ENCODE data around the gene FAM184A. TPM values are rescaled to one million over a fixed set of nuclear protein-coding genes. Genes with fewer than 3 reads are reported as not detected.

The FAM184A gene
- total RNA-seq, 1 donor from 2014 or later = 24.8 TPM

DNA sequence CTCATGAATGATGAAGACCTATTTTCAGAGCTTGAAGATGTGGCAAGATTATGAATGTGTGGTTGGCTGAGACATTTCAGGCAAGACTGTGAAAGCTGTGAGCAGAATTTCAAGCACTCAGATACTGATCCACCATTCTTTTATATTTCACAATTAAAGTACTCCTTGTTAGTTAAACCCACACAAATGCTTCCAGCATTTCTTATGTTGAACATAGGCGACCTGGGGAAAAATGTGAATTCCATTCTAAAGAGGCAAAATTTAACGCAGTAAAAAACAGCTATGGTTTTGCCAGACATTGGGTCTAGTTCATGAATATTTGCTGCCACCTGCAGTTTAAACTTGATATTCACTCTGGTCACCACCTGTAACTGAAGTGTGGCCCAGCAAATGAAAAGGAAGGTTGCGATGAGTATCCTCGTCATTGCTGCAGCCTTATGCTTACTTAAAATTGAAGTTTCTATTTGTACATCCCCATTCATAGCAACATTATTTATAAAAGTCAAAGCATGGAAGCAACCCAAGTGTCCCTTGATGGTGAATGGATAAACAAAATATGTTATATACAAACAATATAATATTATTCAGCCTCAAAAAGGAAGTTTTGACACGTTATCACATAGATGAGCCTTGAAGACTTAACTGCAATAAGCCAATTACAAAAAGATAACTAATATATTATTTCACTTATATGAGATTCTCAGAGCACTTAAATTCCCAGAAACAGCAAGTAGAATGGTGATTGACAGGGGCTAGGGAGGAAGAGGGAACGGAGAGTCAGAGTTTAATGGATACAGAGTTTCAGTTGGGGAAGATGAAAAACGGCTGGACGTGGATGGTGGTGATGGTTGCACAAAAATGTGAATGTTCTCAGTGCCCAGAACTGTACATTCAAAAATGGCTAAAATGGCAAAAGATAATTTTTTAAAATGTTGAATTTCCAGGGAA lies 32.4 kb upstream of the FAM184A start:
- Mint-ChIP-seq H3K9me3 (no peaks in the 10 kb centered on the region), H3K4me3 (no peak overlapping the region), H3K4me1 (peaks cover 2% of the 10 kb centered on the region), H3K27me3 (ENCODE audit: insufficient read depth, low read depth) (no peaks in the 10 kb centered on the region), H3K27ac (no peak overlapping the region), H3K36me3 (no peaks in the 10 kb centered on the region)
- no peak overlapping the region for H3K9ac ChIP-seq
- no peak overlapping the region for H3K4me2 ChIP-seq
- no peaks in the 10 kb centered on the region for H3K79me2 ChIP-seq (ENCODE audit: low read depth)
- no peaks in the 10 kb centered on the region for H3K27me3 ChIP-seq
- no peaks in the 10 kb centered on the region for H3K4me1 ChIP-seq
- H3F3A ChIP-seq (ENCODE audit: low read depth) = no peaks in the 10 kb centered on the region
- no peaks in the 10 kb centered on the region for H4K20me1 ChIP-seq (ENCODE audit: low read depth)
- no peak overlapping the region for H2AFZ ChIP-seq (replicated peaks)
- no peaks in the 10 kb centered on the region for H3K9me3 ChIP-seq (ENCODE audit: low read depth)
- H3K36me3 ChIP-seq = no peaks in the 10 kb centered on the region
- no peak overlapping the region for H3K27ac ChIP-seq
- TF ChIP-seq CTCF (IDR thresholded peaks at IDR 0.05) = peak; percentile 52
- no peak for TF ChIP-seq EZH2 (IDR thresholded peaks at IDR 0.05)
- H3K4me3 ChIP-seq = no peak overlapping the region
- DNase-seq (ENCODE audit: low spot score) = peak; percentile 36

DNA sequence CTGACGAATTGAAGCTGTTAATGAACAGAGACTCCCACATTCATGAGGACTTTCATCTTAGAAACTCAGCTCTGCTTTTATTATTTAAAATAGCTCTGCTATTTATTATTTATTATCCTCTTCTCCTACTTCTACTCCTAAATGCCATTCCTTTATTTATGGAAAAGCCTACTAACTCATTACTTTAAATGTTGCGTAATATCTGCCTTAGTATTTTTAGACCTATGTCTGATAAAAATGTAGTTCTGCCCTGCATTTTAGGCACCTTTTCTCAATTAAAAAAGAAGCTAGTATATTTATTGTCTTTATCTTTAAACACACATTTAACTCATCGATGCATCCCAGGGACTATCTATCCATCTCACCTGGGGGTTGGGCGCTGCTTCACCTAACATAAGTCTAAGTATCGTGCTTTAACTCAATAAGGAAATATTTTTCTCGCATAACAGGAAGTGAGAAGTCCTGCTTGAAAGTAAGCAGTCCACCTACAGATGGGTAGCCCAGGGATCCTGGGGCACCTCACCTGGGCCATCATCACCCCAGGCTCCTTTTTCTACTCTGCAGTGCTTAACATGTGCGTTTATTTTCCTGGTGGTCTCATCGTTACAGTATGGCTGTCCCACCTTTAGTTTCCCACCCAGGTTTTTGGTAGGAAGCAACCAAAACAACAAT lies 31.3 kb upstream of the FAM184A start:
- H3K9me3 ChIP-seq (ENCODE audit: low read depth) = no peaks in the 10 kb centered on the region
- no peak overlapping the region for H3K27ac ChIP-seq
- Mint-ChIP-seq H3K36me3 (no peaks in the 10 kb centered on the region), H3K4me3 (no peak overlapping the region), H3K9me3 (peaks cover 1% of the 10 kb centered on the region), H3K27ac (no peak overlapping the region), H3K4me1 (peaks cover 2% of the 10 kb centered on the region), H3K27me3 (ENCODE audit: insufficient read depth, low read depth) (no peaks in the 10 kb centered on the region)
- no peaks in the 10 kb centered on the region for H3K27me3 ChIP-seq
- H2AFZ ChIP-seq (replicated peaks) = peak overlapping the region; percentile 22
- no peak overlapping the region for H3K4me3 ChIP-seq
- H3K4me2 ChIP-seq = no peak overlapping the region
- H3K36me3 ChIP-seq = no peaks in the 10 kb centered on the region
- no peak overlapping the region for H3K9ac ChIP-seq
- H3K4me1 ChIP-seq = no peaks in the 10 kb centered on the region
- no peaks in the 10 kb centered on the region for H3F3A ChIP-seq (ENCODE audit: low read depth)
- TF ChIP-seq EZH2phosphoT487 (IDR thresholded peaks at IDR 0.05) (no peak), EZH2 (IDR thresholded peaks at IDR 0.05) (no peak), CTCF (IDR thresholded peaks at IDR 0.05) (no peak)
- H3K79me2 ChIP-seq (ENCODE audit: low read depth) = no peaks in the 10 kb centered on the region
- no peak for DNase-seq (ENCODE audit: low spot score)
- H4K20me1 ChIP-seq (ENCODE audit: low read depth) = no peaks in the 10 kb centered on the region

GRCh38 chr6:119108076-119108475 lies 29.6 kb upstream of the FAM184A start:
- H3K79me2 ChIP-seq (ENCODE audit: low read depth) = no peaks in the 10 kb centered on the region
- TF ChIP-seq CTCF (IDR thresholded peaks at IDR 0.05) (no peak), EZH2 (IDR thresholded peaks at IDR 0.05) (no peak), EZH2phosphoT487 (IDR thresholded peaks at IDR 0.05) (no peak)
- no peak for DNase-seq (ENCODE audit: low spot score)

More at GRCh38 chr6:119108076-119108475, 29.6 kb upstream of the FAM184A start:
- no peaks in the 10 kb centered on the region for H3K27me3 ChIP-seq
- H3K9me3 ChIP-seq (ENCODE audit: low read depth) = no peaks in the 10 kb centered on the region
- H3K4me3 ChIP-seq = no peak overlapping the region
- H3F3A ChIP-seq (ENCODE audit: low read depth) = no peaks in the 10 kb centered on the region
- no peak overlapping the region for H3K27ac Mint-ChIP-seq
- no peaks in the 10 kb centered on the region for H3K36me3 ChIP-seq
- H2AFZ ChIP-seq (replicated peaks) = no peak overlapping the region
- no peak overlapping the region for H3K27ac ChIP-seq
- H4K20me1 ChIP-seq (ENCODE audit: low read depth) = no peaks in the 10 kb centered on the region
- H3K4me3 Mint-ChIP-seq = no peak overlapping the region
- no peaks in the 10 kb centered on the region for H3K27me3 Mint-ChIP-seq (ENCODE audit: insufficient read depth, low read depth)
- H3K36me3 Mint-ChIP-seq = no peaks in the 10 kb centered on the region
- no peak overlapping the region for H3K9ac ChIP-seq
- H3K4me1 ChIP-seq = no peaks in the 10 kb centered on the region
- H3K4me1 Mint-ChIP-seq = peaks cover 2% of the 10 kb centered on the region
- no peak overlapping the region for H3K4me2 ChIP-seq
- peaks cover 4% of the 10 kb centered on the region for H3K9me3 Mint-ChIP-seq

Data from neural progenitor cell (in vitro differentiated cells).